Fibroblast of lung (primary cell): ENCODE data around the gene GRAMD2B.

Experiments used
- EZH2 ChIP-seq: IDR thresholded peaks from 2 replicates; pipeline ENCODE4 v1.5.1; 2012; ENCODE audit warnings: low read length, control low read depth, mild to moderate bottlenecking; ENCODE audit errors: missing control alignments
- TF ChIP-seq, protein P1 (sequence below), 2 donors: IDR thresholded peaks in 1 of 2; conservative IDR thresholded peaks in 1 of 2; 1 replicate in 1 of 2; 2 replicates in 1 of 2; pipeline ENCODE4 v1.5.1; 2011 to 2012; ENCODE audit warnings: low read length in 2 of 2, control low read depth in 1 of 2, inconsistent platforms in 1 of 2, low read depth in 1 of 2, mild to moderate bottlenecking in 1 of 2

DNA sequence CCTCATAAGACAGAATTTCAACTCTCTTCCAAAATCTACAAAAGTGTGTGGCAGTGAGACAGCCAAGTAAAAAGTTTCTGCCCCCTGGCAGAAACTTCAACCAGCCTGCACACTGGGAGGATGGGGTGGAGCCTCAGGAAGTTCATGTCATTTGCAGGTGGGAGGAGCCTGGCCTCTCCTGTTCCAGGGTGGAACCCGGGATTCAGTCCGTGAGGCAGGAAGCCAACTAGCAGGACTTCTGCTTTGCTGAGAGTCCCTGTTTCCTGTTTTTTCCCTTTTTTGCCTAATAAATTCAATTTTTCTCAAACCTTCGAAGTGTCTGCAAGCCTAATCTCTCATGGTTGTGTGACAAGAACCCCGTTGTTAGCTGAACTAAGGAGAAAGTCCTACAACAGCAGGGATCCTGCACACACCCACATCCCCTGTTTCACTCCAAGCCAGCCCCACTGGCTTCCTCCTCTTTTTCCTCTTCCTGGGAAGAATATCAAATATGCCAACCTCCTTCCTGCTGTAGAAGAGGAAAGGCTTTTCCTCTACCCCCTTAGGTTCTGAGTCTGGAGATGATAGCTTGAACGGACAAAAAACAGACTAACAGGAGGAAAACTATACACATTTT is 102.5 kb downstream of the GRAMD2B start:
- TF ChIP-seq EZH2: no peak
- TF ChIP-seq, protein P1, sequence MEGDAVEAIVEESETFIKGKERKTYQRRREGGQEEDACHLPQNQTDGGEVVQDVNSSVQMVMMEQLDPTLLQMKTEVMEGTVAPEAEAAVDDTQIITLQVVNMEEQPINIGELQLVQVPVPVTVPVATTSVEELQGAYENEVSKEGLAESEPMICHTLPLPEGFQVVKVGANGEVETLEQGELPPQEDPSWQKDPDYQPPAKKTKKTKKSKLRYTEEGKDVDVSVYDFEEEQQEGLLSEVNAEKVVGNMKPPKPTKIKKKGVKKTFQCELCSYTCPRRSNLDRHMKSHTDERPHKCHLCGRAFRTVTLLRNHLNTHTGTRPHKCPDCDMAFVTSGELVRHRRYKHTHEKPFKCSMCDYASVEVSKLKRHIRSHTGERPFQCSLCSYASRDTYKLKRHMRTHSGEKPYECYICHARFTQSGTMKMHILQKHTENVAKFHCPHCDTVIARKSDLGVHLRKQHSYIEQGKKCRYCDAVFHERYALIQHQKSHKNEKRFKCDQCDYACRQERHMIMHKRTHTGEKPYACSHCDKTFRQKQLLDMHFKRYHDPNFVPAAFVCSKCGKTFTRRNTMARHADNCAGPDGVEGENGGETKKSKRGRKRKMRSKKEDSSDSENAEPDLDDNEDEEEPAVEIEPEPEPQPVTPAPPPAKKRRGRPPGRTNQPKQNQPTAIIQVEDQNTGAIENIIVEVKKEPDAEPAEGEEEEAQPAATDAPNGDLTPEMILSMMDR (conservative IDR thresholded peaks at IDR 0.05 in 1 of 2, IDR thresholded peaks at IDR 0.05 in 1 of 2; ENCODE audit: low read depth in 1 of 2, low read length in 2 of 2): no peak
